ENCODE results near the gene CYP26A1.
"Not testable (repeated sequence)": the region's sequence is repeated elsewhere in the genome, so short reads cannot be mapped to it uniquely, and the experiment has no call there.

CYP26A1 gene

DNA sequence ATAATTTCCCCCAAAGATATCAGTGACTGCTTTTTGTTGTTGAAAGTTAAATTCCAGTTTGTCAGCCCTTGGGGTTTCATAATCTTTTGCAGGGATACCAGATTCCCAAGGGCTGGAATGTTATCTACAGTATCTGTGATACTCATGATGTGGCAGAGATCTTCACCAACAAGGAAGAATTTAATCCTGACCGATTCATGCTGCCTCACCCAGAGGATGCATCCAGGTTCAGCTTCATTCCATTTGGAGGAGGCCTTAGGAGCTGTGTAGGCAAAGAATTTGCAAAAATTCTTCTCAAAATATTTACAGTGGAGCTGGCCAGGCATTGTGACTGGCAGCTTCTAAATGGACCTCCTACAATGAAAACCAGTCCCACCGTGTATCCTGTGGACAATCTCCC, 3.2 kb downstream of the CYP26A1 start:
- no peak overlapping the region for H3K4me3 ChIP-seq (ENCODE audit: low read length)
- DNase-seq (ENCODE audit: low read depth, low spot score) = no peak

DNA sequence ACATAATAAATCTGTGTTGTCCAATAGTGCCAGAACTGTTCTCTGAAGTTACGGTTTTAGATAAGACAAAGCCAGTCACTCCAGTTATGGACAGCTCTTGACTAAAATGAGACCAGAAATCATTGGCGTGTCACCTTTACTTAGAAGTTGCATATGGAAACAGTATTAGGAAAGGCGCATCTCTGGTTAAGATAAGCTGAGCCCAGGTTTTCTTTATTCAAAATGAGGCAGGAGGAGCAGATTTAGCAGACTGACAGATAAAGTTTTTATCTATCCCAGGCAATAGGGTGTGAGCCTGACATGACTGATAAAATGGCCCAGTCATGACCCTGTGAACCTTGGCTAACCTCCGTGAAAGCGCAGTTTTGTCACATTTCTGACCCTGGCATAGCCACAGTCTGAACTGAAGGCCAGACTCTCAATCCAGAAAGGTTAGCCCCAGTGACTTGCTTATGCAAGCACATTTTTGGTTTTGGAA, 4.2 kb downstream of the CYP26A1 start:
- H3K4me3 ChIP-seq (ENCODE audit: low read length) = no peak overlapping the region
- no peak for DNase-seq (ENCODE audit: low read depth, low spot score)

DNA sequence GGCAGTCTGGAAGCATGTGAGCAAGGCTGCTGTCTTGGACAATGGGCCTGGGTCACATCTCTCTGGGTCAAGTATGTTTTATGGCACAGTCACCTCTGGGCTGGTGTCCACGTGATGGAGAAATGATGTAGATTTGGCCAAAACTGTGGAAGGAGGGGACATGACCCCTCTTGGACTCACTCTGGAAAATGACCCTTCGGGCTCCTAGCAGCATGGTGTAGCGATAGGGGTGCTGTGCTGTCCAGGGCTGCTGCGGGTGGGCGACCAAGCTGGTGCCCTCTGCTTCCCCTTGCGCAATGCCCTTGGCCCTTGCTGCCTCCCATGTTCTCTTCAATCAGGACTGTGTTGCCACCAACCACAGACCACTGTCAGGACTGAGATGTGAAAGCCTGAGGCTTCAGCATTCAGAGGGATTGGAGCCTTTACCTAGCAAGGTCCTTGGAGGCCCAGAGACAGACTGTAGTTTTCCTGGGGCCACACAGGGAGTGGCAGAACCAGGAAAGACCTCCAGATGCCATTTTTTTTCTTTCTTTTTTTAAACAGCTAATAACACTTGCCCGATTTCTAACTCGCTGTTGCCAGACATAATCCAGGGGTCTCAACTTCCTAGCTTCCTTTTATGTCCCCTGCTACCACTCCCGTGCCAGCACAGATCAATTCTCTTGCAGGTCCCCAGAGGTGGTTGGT, 6.1 kb downstream of the CYP26A1 start:
- no peak for DNase-seq (ENCODE audit: low read depth, low spot score)
- H3K4me3 ChIP-seq (ENCODE audit: low read length) = no peak overlapping the region

DNA sequence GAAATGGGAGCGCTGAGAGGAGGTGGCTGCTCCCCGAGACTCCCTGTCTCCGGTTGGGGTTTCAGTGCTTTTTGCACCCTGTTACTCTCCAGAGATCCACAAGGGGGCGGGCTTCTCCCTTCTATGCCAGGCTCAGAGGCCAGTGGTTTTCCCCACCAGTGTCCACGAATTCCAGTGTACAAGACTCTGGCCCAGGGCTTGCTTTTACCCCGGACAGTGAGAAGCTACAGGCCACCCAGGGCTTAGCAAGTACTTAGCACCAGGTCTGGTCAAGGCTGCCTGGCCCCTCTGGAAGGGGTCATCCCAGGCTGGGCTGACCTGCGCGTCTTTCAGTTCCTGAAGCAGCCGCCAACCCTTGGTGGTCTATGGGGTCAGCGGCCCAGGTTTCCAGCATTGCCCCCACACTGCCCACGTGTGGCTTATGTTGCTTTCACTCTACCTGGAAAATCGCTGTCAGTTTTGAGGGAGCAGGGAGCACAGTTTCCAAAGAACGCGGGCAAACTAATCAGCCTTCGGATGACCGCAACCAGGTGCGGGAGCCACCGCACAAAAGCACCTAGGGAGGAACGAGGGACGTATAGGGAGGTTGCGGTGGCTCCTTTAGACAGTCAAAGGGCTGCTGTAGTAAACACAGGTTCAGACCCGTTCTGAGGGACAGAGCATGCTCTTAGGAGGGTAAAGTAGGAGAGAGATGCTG, 6.8 kb downstream of the CYP26A1 start:
- H3K4me3 ChIP-seq (ENCODE audit: low read length) = no peak overlapping the region
- peak; percentile 19 for DNase-seq (ENCODE audit: low read depth, low spot score)

DNA sequence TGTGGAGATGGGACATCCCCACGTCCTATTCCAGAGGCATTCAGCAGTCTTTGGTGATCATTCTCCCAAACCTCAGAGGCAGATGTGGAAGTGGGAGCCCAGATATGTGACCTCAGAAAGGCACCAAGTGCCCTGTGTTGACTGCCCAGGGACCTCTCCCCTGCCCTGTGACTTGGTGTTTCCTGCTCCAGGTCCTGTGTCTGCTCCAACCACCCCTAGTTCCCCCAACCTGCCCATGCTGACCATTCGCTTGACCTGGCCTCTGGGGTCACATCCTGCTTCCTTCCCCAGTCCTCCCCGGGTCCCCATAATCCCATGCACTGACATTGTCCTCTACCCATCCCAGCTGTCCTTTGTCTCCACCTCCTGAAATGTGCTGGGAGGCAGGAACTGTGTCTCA, 7.6 kb downstream of the CYP26A1 start:
- H3K4me3 ChIP-seq (ENCODE audit: low read length) = no peak overlapping the region
- DNase-seq (ENCODE audit: low read depth, low spot score) = no peak

DNA sequence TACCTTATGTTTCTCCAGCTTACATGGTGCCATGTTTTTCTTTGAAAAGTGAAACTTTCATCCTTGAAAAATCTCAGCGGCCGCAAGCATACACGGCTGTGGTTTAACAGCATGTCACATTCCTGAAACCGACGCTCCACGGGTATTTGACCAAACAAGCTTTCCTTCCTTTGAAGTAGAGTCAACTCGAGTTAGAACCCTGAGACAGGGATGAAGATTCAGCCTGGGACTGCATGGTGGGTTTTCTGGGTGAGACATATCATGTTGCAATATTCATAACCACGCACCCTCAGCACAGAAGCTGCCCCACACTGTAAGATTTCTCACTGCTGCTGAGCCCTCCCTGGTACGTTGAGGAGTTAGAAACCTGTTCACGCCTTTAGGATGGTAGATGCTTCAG, 8.1 kb downstream of the CYP26A1 start:
- no peak for DNase-seq (ENCODE audit: low read depth, low spot score)
- H3K4me3 ChIP-seq (ENCODE audit: low read length) = no peak overlapping the region

DNA sequence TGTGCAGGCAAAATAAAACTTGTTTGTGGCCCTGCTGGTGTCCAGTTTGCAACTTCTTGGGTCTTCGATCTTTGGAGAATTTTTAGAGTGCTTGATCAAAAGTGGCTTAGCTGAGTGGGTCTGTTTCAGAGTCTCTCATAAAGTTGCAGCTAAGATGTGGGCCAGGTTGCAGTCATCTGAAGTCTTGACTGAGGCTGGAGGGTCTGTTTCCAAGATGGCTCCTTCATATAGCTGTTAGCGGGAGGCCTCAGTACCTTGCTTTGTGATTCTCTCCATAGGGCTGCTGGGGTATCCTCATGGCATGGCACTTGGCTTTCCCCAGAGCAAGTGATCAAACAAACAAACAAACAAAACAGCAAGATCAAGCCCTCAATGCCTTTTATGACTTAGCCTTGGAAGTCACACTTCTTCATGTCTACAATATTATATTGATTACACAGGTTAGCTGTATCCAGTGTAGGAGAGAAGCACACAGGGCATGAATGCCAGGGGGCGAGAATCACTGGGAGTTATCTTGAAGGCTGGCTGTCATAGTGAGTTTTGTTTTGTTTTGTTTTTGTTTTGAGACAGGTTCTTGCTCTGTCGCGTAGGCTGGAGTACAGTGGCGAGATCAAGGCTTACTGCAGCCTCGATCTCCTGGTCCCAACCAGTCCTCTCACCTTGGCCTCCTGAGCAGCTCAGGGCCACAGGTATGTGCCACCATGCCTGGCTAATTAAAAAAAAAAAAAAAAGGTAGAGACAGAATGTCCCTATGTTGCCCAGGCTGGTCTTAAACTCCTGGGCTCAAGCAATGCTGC, 10.2 kb downstream of the CYP26A1 start:
- no peak for DNase-seq (ENCODE audit: low read depth, low spot score)
- H3K4me3 ChIP-seq (ENCODE audit: low read length) = no peak overlapping the region

DNA sequence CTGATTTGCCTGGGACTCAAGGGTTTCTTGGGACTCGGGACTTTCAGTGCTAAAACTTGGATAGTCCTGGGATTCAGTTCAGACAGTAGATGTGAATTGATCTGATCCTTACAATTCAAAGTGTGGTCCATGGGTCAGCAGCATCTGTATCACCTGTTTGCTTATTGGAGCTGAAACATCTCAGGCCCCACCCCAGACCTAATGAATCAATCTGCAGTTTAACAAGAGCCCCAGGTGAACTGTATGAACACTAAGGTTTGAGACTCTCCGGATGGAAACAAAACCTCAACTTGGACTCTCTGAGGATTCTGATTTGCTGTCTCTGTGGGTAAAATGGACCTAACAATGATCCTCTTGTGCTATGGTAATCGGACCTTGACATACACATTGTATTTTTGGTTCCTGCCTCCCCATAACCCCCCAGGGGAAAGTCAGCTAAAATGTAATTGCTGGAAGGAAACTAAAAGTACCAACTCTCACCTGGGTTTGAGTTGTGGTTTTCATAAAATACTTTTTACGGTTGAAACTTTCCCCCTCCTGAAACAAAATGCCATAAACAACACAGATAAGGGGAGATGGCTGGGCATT, 11.7 kb downstream of the CYP26A1 start:
- DNase-seq (ENCODE audit: low read depth, low spot score) = no peak

DNA sequence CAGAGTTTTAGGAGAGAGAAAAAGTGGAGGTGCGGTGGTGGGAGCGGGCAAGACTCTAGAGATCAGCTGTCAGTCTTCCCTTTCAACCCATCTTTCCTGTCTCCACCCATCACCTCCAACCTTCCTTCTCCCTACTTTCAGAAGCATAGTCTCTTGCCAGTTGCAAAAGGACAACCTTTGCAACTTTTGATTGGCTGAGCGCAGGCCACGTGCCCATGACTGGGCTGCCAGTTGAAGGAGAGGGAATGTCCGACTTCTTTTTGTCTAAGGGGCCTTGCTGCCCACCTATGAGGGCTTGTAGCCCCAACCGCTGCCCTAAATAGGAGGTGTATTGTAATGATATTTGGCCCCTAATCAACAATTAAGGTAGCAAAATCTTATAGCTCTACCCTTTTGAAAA, 12.6 kb downstream of the CYP26A1 start:
- no peak overlapping the region for H3K4me3 ChIP-seq (ENCODE audit: low read length)
- DNase-seq (ENCODE audit: low read depth, low spot score) = no peak

More for the DNA sequence above, 11.7 kb downstream of the CYP26A1 start:
- H3K4me3 ChIP-seq (ENCODE audit: low read length) = no peak overlapping the region

DNA sequence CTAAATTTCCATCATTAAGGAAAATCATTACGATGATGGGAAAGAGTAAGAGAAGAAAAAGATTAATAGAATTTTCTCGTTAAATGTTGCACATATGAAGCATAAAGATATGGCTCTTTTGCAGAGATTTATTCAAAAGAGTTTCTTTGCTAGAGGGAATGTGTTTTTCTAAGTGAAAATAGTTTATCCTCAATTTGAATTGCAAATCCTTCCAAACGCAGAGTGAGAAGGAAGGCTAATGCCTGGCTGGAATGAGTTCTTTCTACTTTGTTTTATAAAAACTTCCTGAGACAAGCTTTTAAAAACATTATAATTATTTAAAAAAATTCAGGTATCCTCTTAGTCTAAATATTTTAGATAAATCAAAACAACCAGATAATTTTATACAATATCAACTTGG, 14.2 kb downstream of the CYP26A1 start:
- no peak for DNase-seq (ENCODE audit: low read depth, low spot score)
- H3K4me3 ChIP-seq (ENCODE audit: low read length) = no peak overlapping the region

DNA sequence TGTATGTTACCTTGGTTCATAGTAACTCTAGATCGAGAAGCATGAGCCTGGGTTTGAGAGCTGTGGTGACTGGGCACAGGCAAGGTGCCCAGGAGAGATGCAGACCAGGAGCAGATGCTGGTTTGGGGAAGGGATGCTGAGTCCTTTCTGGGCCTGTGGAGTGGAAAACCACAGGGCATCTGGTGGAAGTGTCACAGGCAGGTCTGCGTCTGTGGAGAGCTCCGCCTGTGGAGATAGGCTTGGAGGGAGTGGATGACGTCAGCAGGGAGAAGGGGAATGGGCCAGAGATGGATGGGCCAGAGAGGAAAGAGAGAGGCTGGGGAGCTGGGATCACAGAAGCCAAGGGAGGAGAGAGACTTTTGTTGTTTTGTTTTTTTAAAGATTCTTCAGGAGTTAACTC, 14.8 kb downstream of the CYP26A1 start:
- no peak for DNase-seq (ENCODE audit: low read depth, low spot score)
- H3K4me3 ChIP-seq (ENCODE audit: low read length) = no peak overlapping the region

DNA sequence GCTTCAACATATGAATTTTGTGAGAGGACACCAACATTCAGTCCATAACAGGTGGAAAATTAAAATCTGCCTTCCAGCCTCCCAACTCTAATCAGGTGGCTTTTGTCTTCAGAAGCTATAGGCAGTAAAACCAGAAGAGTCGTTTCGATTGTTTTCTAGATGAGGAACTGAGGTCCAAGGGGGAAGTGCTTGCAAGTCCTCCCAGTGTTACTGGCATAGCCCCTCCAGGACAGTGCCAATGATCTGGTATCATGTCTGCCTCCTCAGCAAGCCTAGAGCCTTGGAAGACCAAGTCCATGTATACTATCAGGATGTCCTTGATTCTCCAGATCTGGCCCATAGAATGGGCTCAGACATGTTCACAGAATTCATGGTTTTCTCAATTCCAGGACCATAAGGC, 16.9 kb downstream of the CYP26A1 start:
- H3K4me3 ChIP-seq (ENCODE audit: low read length) = no peak overlapping the region
- no peak for DNase-seq (ENCODE audit: low read depth, low spot score)

DNA sequence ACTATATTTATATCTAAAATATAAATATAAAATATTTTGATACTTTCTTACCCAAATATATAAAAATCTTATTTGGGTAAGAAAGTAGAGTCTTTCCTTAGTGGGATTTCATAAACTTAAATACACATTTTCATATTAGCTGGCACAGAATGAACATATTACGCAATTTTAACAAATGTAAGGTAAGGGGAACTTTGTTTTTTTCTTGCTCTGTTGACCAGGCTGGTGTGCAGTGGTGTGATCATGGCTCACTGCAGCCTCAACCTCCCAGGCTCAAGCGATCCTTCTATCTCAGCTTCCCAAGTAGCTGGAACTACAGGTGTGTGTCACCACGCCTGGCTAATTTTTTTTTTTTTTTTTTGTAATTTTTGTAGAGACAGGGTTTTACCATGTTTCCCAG, 18.3 kb downstream of the CYP26A1 start:
- no peak for DNase-seq (ENCODE audit: low read depth, low spot score)
- H3K4me3 ChIP-seq (ENCODE audit: low read length) = no peak overlapping the region

DNA sequence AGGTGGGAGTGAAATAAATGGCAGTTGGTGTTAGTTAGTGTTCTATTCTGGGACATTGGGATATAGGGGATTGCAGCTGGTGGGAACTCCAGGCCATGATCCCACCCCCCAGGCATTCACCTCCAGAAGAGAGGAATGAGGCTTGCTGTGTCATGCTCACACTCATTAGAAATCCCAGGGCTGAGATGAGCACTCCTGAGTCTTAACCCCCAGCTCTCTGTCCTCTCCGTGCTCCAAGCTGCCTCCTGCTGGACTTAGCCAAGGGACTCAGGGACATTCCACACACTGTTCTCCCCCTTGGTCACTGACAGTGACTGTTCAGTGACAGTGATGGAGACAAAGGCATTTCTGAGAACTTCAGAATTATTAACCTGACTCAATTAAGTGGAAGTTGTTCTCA, 21.5 kb downstream of the CYP26A1 start:
- DNase-seq (ENCODE audit: low read depth, low spot score) = no peak

DNA sequence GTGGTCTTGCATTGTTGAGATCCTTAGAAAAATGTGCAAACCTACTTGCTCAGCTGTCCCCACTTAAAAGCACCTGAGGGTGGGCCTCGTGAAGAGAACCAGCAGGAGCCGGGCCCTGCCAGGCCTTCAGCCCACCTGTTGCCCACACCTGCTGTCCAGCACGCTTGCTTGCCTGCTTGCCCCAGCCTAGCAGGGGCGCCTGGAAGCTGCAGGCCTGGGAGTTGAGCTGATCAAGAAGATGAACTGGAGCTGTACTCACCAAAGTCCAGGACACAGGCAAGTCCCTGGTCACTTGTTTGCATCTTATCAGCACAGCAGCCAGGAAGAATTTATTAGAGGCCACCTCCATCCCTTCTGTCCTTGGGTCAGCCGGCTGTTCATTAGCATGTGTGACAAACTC, 23.2 kb downstream of the CYP26A1 start:
- no peak for DNase-seq (ENCODE audit: low read depth, low spot score)

More for the DNA sequence above, 21.5 kb downstream of the CYP26A1 start:
- H3K4me3 ChIP-seq (ENCODE audit: low read length) = no peak overlapping the region

DNA sequence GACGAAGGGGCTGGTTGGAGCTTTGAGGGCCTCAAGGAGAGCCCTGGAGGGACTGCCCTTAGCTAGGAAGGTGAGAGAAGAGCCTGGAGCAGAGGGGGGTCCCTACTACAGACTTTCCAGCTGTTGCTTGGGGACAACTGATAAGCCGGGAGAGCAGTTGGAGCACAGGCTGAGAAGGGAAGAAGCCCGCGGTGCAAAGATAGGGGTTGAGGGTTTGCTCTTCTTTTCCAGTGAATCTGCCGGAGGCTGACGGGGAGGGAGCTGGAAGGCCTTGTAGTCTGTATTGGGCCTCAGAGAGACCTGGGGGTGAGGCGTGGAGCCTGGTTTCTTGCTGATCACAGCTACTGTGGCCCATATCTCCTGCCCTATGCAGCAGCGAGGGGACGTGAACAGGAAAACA, 23.7 kb downstream of the CYP26A1 start:
- DNase-seq (ENCODE audit: low read depth, low spot score) = no peak
- H3K4me3 ChIP-seq (ENCODE audit: low read length) = no peak overlapping the region

More for the DNA sequence above, 23.2 kb downstream of the CYP26A1 start:
- no peak overlapping the region for H3K4me3 ChIP-seq (ENCODE audit: low read length)

DNA sequence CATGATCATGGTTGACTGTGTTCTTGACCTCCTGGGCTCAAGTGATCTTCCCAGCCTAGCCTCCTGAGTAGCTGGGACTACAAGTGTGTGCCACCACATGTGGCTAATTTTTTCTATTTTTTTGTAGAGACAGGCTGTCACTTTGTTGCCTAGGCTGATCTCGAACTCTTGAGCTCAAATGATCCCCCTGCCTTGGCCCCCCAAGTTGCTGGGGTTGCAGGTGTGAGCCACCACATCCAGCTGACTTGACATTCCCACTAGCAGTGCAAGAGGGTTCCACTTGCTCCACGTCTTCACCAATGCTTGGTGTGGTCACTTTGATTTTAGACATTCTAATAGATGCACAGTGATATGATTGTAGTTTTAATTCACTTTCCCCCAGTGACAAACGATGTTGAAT, 25.1 kb downstream of the CYP26A1 start:
- DNase-seq (ENCODE audit: low read depth, low spot score) = no peak
- H3K4me3 ChIP-seq (ENCODE audit: low read length) = no peak overlapping the region

DNA sequence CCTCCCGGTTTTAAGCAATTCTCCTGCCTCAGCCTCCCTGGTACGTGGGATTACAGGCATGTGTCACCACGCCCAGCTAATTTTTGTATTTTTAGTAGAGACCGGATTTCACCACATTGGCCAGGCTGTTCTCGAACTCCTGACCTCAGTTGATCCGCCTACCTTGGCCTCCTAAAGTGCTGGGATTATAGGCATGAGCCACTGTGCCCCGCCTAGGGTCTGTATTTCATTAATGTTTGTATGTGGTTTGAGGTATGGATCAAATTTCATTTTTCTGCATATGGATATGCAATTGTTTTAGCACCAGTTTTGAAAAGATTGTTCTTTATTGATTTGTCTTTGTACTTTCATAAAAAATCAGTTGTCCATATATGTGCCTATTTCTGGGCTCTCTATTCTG, 26.0 kb downstream of the CYP26A1 start:
- H3K4me3 ChIP-seq (ENCODE audit: low read length) = no peak overlapping the region
- DNase-seq (ENCODE audit: low read depth, low spot score) = no peak

DNA sequence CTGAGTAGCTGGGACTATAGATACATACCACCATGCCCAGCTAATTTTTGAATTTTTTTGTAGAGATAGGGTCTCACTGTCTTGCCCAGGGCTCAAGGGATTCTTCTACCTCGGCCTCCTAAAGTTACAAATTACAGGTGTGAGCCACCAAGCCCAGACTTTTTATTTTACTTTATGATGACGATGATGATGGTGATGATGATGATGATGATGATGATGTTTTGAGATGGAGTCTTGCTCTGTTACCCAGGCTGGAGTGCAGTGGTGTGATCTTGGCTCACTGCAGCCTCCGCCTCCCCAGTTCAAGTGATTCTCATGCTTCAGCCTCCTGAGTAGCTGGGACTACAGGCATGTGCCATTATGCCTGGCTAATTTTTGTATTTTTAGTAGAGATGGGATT, 27.5 kb downstream of the CYP26A1 start:
- DNase-seq (ENCODE audit: low read depth, low spot score) = not testable (repeated sequence)

DNA sequence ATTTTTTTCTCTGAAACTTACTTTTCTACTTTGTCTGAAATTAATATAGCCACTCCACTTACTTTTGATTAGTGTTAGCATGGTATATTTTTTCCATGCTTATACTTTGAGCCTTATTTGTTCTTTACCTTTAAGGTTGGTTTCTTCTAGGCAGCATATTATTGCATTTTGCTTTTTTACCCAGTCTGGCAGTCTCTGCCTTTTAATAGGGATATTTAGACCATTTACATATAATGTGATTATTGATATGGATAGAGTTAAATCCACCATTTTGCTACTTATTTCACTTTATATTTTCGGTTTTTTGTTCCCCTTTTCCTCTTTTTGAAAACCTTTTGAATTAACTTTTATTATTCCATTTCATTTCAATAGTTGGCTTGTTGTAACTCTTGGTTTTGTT, 30.3 kb downstream of the CYP26A1 start:
- DNase-seq (ENCODE audit: low read depth, low spot score) = no peak

More for the DNA sequence above, 27.5 kb downstream of the CYP26A1 start:
- H3K4me3 ChIP-seq (ENCODE audit: low read length) = not testable (repeated sequence)

More for the DNA sequence above, 30.3 kb downstream of the CYP26A1 start:
- H3K4me3 ChIP-seq (ENCODE audit: low read length) = no peak overlapping the region

Measured in Jurkat, Clone E6-1 (cell line).